ENCODE data around the gene ABCB11.

Gene ABCB11

DNA sequence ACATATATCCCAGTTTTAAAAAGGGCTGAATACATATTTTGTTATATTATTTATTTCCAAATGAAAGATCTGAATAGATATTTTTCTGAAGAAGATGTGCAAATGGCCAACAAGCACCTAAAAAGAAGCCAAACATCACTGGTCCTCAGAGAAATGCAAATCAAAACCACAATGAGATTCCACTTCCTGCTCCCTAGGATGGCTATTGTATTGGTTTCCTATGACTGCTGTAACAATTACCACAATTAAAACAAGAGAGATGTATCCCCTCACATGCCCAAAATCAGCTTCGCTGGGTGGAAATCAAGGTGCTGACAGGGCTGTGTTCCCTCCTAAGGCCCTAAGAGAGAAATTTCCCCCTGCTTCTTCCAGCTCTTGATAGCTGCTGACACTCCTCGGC lies 23.2 kb downstream of the ABCB11 start:
- no peak for DNase-seq (ENCODE audit: low read depth, low spot score)

DNA sequence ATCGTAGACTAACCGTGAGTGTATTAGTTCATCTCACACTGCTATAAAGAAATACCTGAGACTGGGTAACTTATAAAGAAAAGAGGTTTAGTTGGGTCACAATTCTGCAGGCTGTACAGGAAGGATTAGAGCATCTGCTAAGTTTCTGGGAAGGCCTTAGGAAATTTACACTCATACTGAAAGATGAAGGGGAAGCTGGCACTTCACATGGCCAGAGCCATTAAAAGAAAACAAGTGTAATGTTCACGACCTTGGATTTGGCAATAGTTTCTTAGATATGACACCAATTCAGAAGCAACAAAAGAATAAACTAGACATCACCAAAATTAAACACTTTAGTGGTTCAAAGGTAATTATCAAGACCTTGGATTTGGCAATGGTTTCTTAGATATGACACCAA lies 23.8 kb downstream of the ABCB11 start:
- no peak for DNase-seq (ENCODE audit: low read depth, low spot score)

DNA sequence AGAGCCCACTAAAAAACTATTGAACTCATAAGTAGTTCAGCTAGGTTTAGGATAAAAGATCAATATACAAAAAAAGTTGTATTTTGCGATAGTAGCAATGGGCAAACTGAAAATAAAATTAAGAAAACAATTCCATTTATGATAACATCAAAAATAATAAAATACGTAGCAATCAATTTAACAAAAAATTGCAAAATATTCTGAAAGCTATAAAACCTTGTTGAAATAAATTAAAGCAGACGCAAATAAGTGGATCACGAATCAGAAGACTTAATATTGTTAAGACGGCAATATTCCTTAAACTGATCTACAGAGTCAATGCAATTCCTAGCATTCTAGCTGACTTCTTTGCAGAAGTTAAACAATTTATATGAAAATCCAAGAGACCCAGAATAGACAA lies 24.5 kb downstream of the ABCB11 start:
- DNase-seq (ENCODE audit: low read depth, low spot score) = no peak

DNA sequence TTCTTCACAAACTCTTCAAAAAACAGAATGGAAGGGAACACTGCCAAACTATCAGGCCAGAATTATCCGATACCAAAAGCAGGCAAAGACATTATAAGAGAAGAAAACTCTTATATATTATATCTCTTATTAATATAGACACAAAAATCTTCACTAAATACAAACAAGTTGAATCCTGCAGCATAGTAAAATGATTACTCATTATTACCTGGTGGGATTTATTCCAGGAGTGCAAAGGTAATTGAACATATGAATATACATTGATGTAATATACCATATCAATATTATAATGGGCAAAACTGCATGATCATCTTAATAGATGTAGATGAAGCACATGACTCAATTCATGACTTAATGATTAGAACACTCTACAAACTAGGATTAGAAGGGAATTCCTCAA lies 25.1 kb downstream of the ABCB11 start:
- no peak for DNase-seq (ENCODE audit: low read depth, low spot score)

DNA sequence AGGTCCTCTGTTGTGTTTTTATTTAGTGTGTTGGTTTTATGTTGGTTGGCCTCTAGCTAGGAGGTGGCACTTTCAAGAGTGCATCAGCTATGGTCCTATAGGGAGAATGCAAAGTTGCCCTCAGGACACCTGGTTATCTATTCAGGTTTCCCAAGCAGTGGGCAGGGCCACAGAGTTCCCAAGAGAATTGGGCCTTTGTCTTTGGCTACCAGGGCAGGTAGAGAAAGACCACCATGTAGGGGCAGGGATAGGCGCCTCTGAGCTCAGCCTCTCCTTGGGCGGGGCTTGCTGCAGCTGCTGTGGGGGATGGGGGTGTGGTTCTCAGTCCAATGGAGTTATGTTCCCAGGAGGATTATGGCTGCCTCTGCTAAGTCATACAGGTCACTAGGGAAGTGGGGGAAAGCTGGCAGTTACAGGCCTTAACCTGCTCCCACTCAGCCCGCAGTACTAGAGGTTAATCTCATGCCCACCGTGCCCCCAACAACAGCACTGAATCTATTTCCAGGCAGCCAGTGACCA lies 26.0 kb downstream of the ABCB11 start:
- DNase-seq (ENCODE audit: low read depth, low spot score) = no peak

DNA sequence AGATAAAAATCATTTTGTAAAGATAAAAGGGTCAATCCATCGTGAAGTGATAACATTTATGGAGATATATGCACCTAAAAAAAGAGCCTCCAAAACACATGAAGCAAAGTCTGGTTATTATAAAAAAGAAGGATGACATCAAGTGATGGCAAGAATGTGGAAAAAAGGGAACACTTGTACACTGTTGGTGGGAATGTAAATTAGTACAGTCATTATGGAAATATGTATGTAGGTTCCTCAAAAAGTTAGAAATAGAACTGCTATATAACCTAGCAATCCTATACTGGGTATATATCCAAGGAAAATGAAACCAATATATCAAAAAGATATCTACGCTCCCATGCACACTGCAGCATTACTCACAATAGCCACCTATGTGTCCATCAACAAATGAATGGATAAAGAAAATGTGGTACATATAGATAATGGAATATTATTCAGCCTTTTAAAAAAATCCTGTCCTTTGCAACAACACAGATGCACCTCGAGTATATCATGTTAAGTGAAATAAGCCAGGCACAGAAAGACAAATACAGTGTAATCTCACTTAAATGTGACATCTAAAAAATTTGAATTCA lies 28.9 kb downstream of the ABCB11 start:
- DNase-seq (ENCODE audit: low read depth, low spot score) = no peak

DNA sequence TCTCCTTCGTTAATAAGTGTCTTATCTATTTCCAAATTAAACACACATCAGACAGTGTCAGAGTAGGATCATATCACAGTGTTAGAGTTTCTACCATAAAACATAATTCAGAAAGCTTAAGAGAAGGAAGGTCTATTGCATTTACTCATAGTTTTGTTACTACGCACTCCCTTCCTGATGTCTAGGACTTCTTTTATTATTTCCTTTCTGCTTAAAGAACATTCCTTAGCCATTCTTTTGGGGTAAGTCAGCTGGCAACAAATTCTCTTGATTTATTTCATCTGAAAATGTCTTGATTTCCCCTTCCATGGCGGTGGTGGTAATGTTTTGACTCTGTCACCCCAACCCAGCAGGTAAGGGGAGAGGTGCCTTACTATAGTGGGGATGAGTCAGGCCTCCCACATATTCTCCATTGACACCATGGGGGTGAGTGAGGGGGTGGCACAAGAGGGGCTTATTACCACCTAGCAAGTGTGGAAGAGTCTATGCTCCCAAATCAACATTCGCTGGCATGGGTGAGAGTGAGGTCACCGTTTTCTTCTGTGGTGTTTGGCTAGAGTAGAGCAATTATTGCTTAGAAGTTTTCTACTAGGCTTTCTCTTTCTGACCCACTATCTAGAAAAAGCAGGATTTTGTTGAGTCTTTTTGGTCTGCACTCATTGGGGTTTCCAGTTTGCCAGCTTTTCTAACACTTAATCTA lies 29.9 kb downstream of the ABCB11 start:
- no peak for DNase-seq (ENCODE audit: low read depth, low spot score)

DNA sequence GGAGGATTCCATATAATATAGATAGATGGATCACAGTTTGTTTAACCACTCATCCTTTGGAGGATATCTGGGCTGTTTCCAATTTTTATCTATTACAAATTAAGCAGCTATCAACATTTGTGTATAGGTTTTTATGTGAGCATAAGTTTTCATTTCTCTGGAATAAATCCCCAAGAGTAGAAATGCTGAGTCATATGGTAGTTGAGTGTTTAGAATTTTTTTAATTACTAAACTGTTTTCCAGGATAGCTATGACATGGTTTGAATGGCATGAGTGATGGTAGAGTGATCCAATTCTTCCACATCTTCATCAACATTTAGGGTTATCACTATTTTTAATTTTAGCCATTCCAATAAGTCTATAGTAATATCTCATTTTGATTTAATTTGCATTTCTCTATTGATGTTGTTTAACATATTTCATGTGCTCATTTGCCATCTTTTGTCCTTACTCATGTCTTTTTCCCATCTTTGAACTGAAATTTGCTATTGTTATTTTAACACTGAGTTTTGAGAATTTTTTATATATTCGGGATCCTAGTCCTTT lies 31.4 kb downstream of the ABCB11 start:
- no peak for DNase-seq (ENCODE audit: low read depth, low spot score)

DNA sequence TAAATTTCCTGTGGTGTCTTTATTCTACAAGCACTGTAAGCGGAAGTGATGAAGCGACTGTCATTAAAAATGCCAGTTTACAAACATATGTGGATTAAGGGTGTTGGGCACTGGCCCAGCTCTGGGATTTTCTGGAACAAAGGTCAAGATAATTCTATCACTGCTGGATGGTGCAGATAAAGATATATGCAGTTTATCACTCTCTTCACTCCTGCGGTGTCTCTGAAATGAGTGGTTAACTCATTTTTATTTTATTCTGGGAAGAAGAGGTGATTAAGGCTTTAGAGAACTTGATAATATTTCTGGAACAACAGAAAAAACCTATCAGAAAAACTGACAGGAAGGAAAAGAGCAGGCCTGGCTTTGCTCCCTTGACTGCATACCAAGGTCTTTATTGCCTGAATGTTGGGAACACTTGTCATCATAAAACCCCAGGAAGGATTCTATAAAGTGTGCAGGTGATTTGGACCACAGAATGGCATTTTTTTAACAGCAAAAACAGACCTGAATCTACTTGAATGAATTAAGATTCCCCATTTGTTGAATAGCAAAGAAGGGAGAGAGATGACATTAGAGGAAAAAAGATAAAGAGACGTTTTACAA lies 32.4 kb downstream of the ABCB11 start:
- DNase-seq (ENCODE audit: low read depth, low spot score) = no peak

DNA sequence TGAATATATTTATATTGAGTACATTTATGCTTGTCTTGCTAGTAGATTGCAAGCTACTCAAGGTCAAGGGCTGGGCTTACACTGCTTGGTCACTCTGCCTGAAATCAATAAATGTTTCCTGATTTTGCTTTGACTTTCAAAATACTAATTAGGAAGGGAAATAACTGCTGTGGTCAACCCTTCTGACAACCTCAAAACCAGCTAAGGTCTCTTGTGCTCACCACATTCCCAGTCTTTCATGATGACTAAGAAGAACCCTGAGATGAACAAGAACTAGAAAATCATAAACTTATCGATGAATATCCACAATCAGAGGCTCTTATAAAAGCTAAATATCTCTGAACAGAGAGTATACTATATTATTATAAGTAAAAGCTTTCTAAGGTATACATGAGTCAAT lies 33.3 kb downstream of the ABCB11 start:
- DNase-seq (ENCODE audit: low read depth, low spot score) = no peak

DNA sequence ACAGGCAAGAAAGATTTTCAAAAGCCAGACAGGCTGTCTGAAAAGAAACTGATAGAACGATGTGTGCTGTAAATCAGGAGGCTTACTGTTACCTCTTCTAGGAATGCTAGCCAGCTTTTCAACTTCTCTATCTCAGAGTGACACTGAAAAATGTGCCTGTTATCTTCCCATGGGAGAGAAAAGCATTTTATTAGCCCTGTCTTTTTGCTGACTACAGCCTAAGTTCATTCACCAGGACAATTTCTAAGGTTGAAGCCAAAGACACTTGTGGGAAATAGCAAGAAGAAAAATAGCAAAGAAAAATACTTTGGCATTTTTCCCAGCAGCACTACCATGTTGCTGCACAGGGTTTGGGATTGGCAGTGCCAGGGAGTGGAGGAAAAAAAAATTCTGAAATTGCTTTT lies 34.0 kb downstream of the ABCB11 start:
- DNase-seq (ENCODE audit: low read depth, low spot score) = no peak

DNA sequence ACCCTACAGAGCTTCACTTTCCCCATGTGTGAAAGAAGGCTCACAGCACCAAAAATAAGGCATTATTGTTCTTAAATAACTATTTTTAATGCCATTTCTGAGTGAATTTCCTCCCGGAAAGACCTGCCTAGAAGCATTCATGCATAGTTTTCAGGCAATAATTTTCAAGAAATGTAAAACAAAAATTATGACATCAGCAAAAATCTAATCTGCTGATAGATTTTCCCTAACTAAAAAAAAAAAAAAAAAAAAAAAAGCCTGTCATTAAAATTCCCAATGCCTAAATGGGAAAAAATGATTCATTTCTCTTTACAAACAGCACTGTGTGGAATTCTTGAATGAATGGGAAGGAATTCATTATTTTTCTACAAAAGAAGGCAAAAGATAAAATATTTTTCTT lies 35.4 kb downstream of the ABCB11 start:
- no peak for DNase-seq (ENCODE audit: low read depth, low spot score)

DNA sequence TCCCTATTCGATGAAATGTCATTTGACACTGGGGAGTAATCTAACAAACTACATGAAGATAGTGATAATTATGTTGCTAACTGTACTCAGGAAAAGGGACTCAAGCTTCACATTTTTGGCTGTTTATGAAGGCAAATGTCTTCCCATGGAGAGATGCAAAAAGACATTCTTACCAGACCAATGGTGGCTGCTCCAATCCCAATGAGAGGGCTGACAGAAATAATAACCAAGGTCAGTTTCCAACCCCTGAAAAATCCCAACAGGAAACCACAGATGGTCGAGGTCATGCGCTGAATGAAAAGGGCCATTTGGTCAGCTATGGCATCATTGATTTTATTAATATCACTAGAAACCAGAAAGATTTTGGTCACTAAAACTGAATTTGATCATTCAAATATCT lies 37.6 kb downstream of the ABCB11 start:
- DNase-seq (ENCODE audit: low read depth, low spot score) = no peak

DNA sequence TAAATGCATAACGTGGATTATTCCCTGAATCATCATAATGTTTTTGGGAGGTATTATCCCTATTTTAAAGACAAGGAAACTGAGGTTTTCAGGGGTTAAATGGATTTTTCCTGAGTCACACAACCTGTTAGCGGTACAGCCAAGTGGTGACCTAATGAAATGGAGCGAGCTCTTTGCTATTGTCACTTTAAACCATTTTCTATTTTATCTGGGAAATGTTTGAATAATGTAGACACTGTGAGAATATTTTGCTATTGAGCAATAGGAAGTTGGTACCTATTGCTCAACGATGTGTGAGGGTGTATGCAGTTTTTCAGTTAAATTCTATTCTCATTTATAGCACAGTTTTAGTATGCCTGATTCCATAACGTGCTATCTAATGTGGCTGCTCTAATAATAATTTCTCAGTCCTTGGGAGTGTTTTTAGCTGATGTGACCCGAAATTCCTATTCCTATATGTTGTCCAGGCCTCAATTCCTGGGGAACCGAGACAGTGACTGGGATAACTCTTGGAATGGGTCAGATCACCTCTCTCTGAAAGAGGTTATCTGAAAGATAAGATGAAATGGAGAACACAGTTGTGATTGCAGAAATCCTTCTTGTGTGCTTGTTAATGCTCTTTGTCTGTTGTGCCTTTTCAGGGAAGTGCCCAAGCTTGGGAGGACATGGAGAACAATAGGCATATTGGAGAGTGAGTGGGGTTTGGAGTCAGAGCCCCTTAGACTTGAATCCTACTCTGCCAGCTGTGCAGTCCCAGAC lies 38.4 kb downstream of the ABCB11 start:
- DNase-seq (ENCODE audit: low read depth, low spot score) = no peak

DNA sequence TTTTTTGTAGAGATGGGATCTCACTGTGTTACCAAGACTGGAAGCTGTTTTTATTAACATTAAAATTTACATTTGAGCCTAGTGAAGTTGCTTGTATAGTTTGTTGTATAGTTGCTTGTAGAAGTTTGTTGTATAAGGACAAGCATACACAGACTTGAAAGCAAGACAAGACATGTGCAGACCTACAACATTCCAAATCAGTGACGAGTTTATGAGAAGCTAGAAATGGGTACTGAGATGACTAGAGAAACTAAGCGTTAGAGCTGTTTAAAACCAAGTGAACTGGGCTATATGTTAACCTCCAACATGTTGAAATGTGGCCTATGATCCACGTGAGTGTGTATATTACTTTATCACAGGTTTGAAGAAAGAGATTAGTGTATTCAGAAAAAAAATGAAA lies 39.1 kb downstream of the ABCB11 start:
- no peak for DNase-seq (ENCODE audit: low read depth, low spot score)

DNA sequence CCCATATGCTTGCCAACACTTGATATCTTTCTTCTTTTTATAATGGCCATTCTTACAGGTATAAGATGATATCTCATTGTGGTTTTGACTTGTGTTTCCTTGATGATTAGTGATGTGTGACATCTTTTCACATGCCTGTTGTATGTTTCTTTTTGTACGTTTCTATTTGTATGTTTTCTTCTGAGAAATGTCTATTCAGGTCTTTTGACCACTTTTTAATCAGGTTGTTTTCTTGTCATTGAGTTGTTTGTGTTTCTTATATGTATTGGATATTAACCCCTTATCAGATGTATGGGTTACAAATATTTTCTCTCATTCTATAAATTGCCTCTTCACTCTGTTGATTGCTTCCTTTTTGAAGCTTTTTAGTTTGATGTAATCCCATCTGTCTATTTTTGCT lies 42.4 kb downstream of the ABCB11 start:
- no peak for DNase-seq (ENCODE audit: low read depth, low spot score)

DNA sequence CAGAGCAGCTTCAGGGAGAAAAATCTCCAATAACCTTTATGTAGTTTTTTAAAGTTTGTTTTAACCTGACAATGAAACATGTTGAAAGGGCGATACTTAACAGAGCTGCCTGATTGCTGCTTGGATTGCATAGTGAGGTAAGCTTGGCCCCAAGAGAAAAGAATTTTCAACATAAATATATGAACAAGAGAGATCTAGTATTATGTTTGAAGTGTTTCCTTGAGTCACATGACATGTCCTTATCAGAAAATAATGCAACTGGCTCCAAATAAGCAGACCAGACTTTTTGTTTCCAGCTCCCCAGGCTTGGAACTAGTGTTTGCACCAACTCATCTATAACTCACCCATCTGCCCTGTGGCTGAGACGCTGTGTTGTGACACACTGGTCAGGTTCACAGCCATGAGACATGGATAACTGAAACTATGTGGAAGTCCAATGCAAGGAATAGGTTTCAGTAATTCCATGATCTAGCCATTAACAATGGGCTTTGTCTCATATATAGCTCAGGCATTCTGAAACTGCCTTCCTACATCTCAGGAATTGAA lies 44.7 kb downstream of the ABCB11 start:
- DNase-seq (ENCODE audit: low read depth, low spot score) = no peak

DNA sequence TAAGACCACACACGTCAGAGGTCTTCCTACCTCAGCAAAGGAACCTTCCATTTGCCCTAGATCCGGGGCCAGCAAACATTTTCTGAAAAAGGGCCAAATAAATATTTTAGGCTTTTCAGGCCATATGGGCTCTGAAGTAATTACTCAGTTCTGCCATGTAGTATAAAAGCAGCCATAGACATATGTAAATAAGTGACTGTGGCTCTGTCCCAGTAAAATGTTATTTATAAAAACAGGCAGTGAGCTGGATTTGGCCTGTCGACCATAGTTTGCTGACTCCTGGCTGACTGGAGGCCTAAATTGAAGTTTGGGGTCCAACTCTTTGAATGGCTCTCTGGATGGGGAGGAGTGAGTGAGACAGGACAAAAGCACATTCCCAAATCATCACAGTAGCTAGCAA lies 49.5 kb downstream of the ABCB11 start:
- no peak for DNase-seq (ENCODE audit: low read depth, low spot score)

DNA sequence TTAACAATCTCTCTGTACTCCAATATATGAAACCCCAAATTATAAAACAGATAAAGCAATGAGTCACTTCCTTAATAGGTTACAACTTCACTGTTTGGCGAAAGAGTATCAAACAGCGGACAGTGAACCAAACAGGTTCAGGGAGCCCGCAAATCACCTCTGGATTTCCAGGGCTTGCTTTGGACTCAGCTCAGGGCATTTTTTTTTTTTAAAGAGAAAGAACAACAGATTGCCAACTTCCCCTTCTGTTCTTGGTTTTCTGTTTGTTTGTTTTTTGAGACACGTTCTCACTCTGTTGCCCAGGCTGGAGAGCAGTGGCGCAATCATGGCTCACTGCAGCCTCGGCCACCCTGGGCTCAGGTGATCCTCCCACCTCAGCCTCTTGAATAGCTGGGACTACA lies 52.7 kb downstream of the ABCB11 start:
- DNase-seq (ENCODE audit: low read depth, low spot score) = no peak

DNA sequence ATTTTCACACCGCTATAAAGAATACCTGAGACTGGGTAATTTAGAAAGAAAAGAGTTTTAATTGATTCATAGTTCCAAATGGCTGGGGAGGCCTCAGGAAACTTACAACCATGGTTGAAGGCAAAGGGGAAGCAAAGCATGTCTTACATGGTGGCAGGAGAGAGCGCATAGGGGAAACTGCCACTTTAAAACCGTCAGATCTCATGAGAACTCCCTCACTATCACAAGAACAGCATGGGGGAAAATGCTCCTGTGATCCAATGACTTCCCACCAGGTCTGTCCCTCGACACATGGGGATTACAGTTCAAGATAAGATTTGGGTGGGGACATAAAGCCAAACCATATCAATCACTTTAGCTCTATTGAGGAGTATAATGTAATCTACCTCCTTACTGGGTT lies 53.5 kb downstream of the ABCB11 start:
- no peak for DNase-seq (ENCODE audit: low read depth, low spot score)

DNA sequence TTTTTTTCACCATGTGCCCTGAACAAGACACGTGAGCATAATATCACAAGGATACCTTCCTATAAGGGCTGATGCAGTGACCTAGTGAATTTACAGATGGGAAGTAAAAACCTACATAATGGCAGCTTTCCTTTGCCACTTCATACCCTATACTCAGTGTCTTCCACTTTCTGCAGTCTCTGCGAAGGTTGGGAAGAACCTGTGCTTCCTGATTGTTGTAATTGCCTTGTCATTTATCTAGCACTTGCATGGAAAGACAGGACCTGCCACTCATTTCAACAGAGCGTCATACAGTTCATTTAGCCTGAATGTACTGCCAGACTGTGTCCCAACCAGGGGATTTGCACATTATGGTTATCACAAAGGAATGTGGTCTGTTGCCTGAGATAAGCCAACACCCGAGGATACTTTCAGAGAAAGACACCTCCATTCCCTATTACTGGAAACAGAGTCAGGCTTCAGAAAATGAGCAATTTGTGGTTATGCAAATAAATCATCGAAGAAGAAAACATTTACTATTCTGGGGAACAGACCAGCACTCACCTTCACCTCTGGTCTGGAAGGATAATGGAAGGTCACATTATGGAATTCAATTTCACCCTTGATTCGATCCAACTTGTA lies 55.0 kb downstream of the ABCB11 start:
- DNase-seq (ENCODE audit: low read depth, low spot score) = no peak
